ENCODE measurements around the gene PRSS16. TPM values are rescaled to one million over a fixed set of nuclear protein-coding genes. Genes with fewer than 3 reads are reported as not detected.

PRSS16 gene
- total RNA-seq, 1 donor from 2014 or later, result not detected

DNA sequence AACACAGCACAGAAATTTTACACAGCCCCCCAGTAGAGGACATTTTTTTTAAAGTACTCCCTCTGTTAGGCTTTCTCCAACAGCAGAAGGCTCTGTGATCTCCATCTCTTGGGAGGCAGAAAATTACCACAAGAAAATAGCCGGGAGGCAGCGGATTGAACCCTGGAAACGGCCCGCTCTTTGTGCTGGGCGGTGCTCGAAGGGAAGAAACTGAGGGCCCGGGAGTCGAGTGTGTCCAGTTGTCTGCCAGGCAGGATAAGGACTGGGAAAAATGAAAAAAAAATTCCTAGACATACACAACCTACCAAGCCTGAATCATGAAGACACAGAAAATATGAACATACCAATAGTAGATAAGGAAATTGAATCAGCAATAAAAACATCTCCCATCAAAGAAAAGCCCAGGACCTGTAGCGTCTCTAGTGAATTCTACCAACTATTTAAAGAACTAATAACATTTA lies 33.1 kb downstream of the PRSS16 start:
- H3K27me3 Mint-ChIP-seq (ENCODE audit: unreplicated experiment), result peaks cover 52% of the 10 kb centered on the region
- H3K4me3 Mint-ChIP-seq (ENCODE audit: unreplicated experiment), result peak overlapping the region; percentile 79
- H3K9me3 Mint-ChIP-seq (ENCODE audit: unreplicated experiment), result peaks cover 5% of the 10 kb centered on the region
- no peak for DNase-seq (ENCODE audit: extremely low spot score, unreplicated experiment)
- TF ChIP-seq, protein P1, sequence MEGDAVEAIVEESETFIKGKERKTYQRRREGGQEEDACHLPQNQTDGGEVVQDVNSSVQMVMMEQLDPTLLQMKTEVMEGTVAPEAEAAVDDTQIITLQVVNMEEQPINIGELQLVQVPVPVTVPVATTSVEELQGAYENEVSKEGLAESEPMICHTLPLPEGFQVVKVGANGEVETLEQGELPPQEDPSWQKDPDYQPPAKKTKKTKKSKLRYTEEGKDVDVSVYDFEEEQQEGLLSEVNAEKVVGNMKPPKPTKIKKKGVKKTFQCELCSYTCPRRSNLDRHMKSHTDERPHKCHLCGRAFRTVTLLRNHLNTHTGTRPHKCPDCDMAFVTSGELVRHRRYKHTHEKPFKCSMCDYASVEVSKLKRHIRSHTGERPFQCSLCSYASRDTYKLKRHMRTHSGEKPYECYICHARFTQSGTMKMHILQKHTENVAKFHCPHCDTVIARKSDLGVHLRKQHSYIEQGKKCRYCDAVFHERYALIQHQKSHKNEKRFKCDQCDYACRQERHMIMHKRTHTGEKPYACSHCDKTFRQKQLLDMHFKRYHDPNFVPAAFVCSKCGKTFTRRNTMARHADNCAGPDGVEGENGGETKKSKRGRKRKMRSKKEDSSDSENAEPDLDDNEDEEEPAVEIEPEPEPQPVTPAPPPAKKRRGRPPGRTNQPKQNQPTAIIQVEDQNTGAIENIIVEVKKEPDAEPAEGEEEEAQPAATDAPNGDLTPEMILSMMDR (IDR thresholded peaks at IDR 0.05), result no peak
- peaks cover 15% of the 10 kb centered on the region for H3K4me1 Mint-ChIP-seq (ENCODE audit: unreplicated experiment)
- H3K36me3 Mint-ChIP-seq (ENCODE audit: unreplicated experiment), result no peaks in the 10 kb centered on the region
- H3K27ac Mint-ChIP-seq (ENCODE audit: unreplicated experiment), result no peak overlapping the region

GRCh38 chr6:27281105-27281539 lies 33.6 kb downstream of the PRSS16 start:
- DNase-seq (ENCODE audit: extremely low spot score, unreplicated experiment), result no peak
- Mint-ChIP-seq H3K27me3 (ENCODE audit: unreplicated experiment) (peaks cover 52% of the 10 kb centered on the region), H3K36me3 (ENCODE audit: unreplicated experiment) (no peaks in the 10 kb centered on the region), H3K27ac (ENCODE audit: unreplicated experiment) (no peak overlapping the region), H3K4me3 (ENCODE audit: unreplicated experiment) (peak overlapping the region; percentile 79), H3K4me1 (ENCODE audit: unreplicated experiment) (peaks cover 15% of the 10 kb centered on the region), H3K9me3 (ENCODE audit: unreplicated experiment) (peaks cover 5% of the 10 kb centered on the region)
- TF ChIP-seq, protein P1 (IDR thresholded peaks at IDR 0.05), result no peak

GRCh38 chr6:27281569-27281968 lies 34.1 kb downstream of the PRSS16 start:
- peaks cover 53% of the 10 kb centered on the region for H3K27me3 Mint-ChIP-seq (ENCODE audit: unreplicated experiment)
- H3K36me3 Mint-ChIP-seq (ENCODE audit: unreplicated experiment), result no peaks in the 10 kb centered on the region
- H3K4me3 Mint-ChIP-seq (ENCODE audit: unreplicated experiment), result no peak overlapping the region
- TF ChIP-seq, protein P1 (IDR thresholded peaks at IDR 0.05), result no peak
- peaks cover 15% of the 10 kb centered on the region for H3K4me1 Mint-ChIP-seq (ENCODE audit: unreplicated experiment)
- no peak for DNase-seq (ENCODE audit: extremely low spot score, unreplicated experiment)
- peaks cover 5% of the 10 kb centered on the region for H3K9me3 Mint-ChIP-seq (ENCODE audit: unreplicated experiment)
- H3K27ac Mint-ChIP-seq (ENCODE audit: unreplicated experiment), result no peak overlapping the region

DNA sequence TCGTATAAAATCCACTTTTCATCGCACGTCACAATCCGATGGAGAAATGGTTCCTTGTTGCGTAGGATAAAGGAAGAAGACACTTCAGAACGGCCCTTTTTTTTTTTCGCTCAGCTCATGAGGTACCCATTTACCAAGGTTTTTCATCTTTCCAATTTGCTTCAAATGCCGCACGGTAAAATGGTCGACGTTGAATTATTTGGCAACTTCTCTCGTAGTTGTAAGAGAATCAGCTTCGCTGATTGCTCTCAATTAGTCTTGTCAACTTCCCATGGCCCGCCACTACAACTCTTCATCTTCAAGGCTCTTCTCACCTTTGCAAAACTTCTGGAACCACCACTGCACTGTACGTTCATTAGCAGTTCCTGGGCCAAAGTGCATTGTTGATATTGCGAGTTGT lies 35.8 kb downstream of the PRSS16 start:
- Mint-ChIP-seq H3K27me3 (ENCODE audit: unreplicated experiment) (peaks cover 55% of the 10 kb centered on the region), H3K9me3 (ENCODE audit: unreplicated experiment) (peaks cover 5% of the 10 kb centered on the region), H3K36me3 (ENCODE audit: unreplicated experiment) (no peaks in the 10 kb centered on the region), H3K4me3 (ENCODE audit: unreplicated experiment) (no peak overlapping the region), H3K4me1 (ENCODE audit: unreplicated experiment) (peaks cover 23% of the 10 kb centered on the region), H3K27ac (ENCODE audit: unreplicated experiment) (no peak overlapping the region)
- TF ChIP-seq, protein P1 (IDR thresholded peaks at IDR 0.05), result no peak
- no peak for DNase-seq (ENCODE audit: extremely low spot score, unreplicated experiment)

DNA sequence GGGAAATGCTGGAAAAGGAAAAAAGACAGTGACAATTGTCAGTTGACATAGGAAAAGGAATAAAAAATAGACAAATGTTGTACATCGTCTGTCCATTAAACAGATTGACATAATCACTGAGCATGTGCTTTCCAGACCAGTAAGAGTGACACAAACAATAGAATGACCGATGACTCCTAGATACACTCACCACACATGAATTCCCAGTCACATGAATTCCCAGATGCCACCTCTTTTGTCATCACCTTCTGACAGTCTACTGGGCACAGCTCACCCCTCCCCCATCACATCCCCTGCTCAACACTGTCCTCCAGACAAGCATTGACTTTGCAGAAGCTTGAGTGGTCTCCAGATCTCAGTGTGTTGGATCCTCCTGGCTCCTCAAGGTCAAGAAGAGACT lies 38.6 kb downstream of the PRSS16 start:
- Mint-ChIP-seq H3K27ac (ENCODE audit: unreplicated experiment) (no peak overlapping the region), H3K4me1 (ENCODE audit: unreplicated experiment) (peaks cover 15% of the 10 kb centered on the region), H3K9me3 (ENCODE audit: unreplicated experiment) (peaks cover 14% of the 10 kb centered on the region), H3K4me3 (ENCODE audit: unreplicated experiment) (no peak overlapping the region), H3K27me3 (ENCODE audit: unreplicated experiment) (peaks cover 67% of the 10 kb centered on the region), H3K36me3 (ENCODE audit: unreplicated experiment) (no peaks in the 10 kb centered on the region)
- DNase-seq (ENCODE audit: extremely low spot score, unreplicated experiment), result no peak
- TF ChIP-seq, protein P1 (IDR thresholded peaks at IDR 0.05), result no peak

All from osteocyte (in vitro differentiated cells).